Left ventricle myocardium inferior (tissue), 1 donor: ENCODE measurements around the gene PYGB. TPM values are rescaled to one million over a fixed set of nuclear protein-coding genes. Genes with fewer than 3 reads are reported as not detected.

Experiments used
- DNase-seq: peaks from one replicate; pipeline ENCODE4 v3.0.0-alpha.2; 2020
- H3K27ac ChIP-seq: fragments of 200-600 bp; replicated peaks from 2 replicates; pipeline ENCODE4 v1.8.0; 2021
- H3K27me3 ChIP-seq: fragments of 200-600 bp; 2 replicates; pipeline ENCODE4 v1.8.0; 2021; ENCODE audit warnings: low read depth
- H3K36me3 ChIP-seq: fragments of 200-600 bp; 2 replicates; pipeline ENCODE4 v1.8.0; 2021
- H3K4me1 ChIP-seq: fragments of 200-600 bp; 2 replicates; pipeline ENCODE4 v1.8.0; 2021
- H3K4me3 ChIP-seq: fragments of 200-600 bp; 2 replicates; pipeline ENCODE4 v1.8.0; 2021; ENCODE audit warnings: mild to moderate bottlenecking, moderate library complexity
- H3K9me3 ChIP-seq: fragments of 200-600 bp; replicated peaks from 2 replicates; pipeline ENCODE4 v1.8.0; 2021
- intact Hi-C: fragments of 100-400 bp; cut with micrococcal nuclease; formaldehyde crosslinking; loops from one replicate; pipeline ENCODE4 v1.11.0; 2022
- total RNA-seq: library from RNA; stranded (reverse); fragmentation: NEBNext Ultra II Directional; extraction: Animal tissue kit (Norgen Biotek cat#: 25700); gene quantifications from one replicate; pipeline ENCODE4 v1.2.1, GENCODE V29; 2021
- TF ChIP-seq, protein P1 (sequence below): fragments of 200-600 bp; IDR thresholded peaks from 2 replicates; pipeline ENCODE4 v1.8.0; 2021; ENCODE audit warnings: antibody characterized with exemption, mild to moderate bottlenecking, borderline replicate concordance
- donor health status: DM: no; HTN: yes; CAD: no; lungs with severe emphysema.

Gene PYGB
- total RNA-seq, 1 donor from 2014 or later: 218 TPM

DNA sequence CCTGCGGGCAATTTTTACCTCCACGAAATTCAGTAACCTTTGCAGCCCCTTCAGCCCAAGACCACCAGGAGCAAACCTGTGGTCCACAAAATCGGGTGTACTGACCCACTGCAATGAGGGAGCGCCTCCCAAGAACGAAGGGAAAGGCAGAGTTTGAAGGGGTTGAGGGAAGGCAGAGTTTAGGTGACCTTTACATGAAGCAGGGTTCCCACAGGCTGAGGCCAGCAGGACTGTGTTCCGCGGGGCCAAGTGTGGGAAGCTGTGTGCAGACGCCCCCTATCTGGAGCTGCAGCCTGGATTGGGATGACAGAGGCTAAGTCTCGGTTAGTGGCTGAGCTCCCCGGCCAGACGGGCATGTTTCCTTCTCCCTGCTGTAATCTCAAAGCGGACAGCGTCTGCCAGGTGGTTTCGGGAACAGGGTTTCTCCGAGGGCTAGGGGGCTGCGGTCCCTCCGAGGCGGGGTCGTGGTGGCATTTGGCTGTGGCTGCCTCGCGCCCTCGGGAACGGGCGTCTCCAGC is 826 bp upstream of the PYGB start:
- no peaks in the 10 kb centered on the region for H3K36me3 ChIP-seq
- peak; percentile 75 for DNase-seq
- peak overlapping the region; percentile 97 for H3K27ac ChIP-seq
- H3K27me3 ChIP-seq: no peaks in the 10 kb centered on the region
- intact Hi-C loops: no loop called here
- H3K4me1 ChIP-seq: peaks cover 57% of the 10 kb centered on the region
- TF ChIP-seq, protein P1, sequence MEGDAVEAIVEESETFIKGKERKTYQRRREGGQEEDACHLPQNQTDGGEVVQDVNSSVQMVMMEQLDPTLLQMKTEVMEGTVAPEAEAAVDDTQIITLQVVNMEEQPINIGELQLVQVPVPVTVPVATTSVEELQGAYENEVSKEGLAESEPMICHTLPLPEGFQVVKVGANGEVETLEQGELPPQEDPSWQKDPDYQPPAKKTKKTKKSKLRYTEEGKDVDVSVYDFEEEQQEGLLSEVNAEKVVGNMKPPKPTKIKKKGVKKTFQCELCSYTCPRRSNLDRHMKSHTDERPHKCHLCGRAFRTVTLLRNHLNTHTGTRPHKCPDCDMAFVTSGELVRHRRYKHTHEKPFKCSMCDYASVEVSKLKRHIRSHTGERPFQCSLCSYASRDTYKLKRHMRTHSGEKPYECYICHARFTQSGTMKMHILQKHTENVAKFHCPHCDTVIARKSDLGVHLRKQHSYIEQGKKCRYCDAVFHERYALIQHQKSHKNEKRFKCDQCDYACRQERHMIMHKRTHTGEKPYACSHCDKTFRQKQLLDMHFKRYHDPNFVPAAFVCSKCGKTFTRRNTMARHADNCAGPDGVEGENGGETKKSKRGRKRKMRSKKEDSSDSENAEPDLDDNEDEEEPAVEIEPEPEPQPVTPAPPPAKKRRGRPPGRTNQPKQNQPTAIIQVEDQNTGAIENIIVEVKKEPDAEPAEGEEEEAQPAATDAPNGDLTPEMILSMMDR: peak; percentile 71
- H3K9me3 ChIP-seq: peaks cover 5% of the 10 kb centered on the region
- H3K4me3 ChIP-seq: peak overlapping the region; percentile 97

DNA sequence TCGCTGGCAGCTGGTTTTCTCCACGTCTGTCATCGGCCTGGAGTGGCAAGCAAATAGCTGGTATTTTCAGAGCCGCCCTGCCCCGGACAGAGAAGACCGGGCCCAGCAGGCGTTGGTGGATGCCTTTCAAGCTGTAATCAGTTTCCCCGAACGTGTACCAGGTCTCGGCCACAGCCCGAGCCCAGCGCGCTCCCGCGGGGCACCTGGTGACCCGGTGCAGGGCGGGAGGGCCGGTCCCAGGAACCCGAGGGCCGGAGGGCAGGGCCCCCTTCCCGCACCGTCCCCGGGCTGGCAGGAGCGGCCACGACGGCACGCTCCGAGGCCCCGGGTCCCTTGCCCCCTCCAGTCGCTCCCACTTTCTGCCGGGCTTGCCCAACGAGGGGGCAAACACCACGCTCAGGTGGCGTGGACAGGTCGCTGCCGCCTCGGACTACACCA is 348 bp upstream of the PYGB start:
- intact Hi-C loops: no loop called here
- no peaks in the 10 kb centered on the region for H3K36me3 ChIP-seq
- peaks cover 5% of the 10 kb centered on the region for H3K9me3 ChIP-seq
- H3K27ac ChIP-seq: peak overlapping the region; percentile 97
- H3K4me3 ChIP-seq: peak overlapping the region; percentile 97
- H3K4me1 ChIP-seq: peaks cover 62% of the 10 kb centered on the region
- TF ChIP-seq, protein P1: no peak
- H3K27me3 ChIP-seq: no peaks in the 10 kb centered on the region
- peak; percentile 70 for DNase-seq

DNA sequence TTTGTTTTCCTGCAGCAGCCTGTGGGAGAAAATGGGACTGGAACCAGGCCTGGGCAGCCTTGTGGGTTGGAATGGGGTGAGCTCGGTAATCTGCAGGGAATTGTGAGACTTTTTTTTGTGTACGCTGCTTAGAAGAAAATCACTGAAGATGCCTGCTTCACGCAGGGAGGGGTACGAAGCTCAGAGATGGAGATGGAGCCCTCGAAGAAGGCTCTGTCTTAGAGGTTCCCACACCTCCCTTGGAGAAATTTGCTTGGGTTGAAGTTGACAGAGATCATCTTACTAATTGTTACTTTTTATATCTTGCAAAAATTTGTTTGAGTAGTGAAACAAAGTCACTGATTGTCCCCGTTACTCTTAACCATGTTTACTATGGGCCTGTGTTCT is 894 bp downstream of the PYGB start:
- peak overlapping the region; percentile 97 for H3K27ac ChIP-seq
- no peak for DNase-seq
- H3K27me3 ChIP-seq: no peaks in the 10 kb centered on the region
- intact Hi-C loops: no loop called here
- peak overlapping the region; percentile 97 for H3K4me3 ChIP-seq
- no peaks in the 10 kb centered on the region for H3K36me3 ChIP-seq
- peaks cover 74% of the 10 kb centered on the region for H3K4me1 ChIP-seq
- no peaks in the 10 kb centered on the region for H3K9me3 ChIP-seq
- TF ChIP-seq, protein P1: no peak

DNA sequence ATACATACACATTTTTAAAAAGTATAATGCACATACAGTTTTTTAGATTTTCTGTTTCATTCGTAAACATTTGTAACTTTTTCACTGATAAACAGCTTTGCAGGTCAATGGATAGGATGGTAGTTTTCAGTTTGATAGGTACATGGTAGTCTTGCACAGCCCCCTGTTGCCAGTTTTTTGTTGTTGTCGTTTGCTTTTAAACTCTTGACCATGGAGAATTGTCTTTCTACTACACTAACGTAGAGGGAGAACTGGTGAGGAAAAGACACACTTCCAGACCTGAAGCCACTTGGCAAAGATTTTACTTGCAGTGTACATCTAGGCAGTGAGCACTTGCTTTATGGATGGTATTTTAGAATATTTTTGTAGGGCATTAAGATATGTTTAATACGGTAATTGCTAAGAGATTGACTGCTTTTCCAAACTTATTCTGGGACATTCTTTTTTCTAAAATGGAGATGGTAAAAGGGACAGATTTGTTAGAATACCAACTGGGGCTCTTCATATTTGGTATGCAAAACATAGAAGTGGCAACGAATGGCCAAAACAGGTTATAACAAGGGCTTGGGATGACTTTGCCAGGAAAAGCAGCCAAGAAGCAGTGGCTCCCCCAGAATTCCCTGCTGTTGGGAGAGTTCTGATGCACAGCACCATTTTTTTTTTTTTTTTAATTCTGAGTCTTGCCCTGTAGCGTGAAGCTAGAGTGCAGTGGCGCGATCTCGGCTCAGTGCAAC is 1.5 kb downstream of the PYGB start:
- H3K36me3 ChIP-seq: no peaks in the 10 kb centered on the region
- intact Hi-C loops: no loop called here
- H3K4me1 ChIP-seq: peaks cover 77% of the 10 kb centered on the region
- H3K27ac ChIP-seq: peak overlapping the region; percentile 97
- H3K4me3 ChIP-seq: peak overlapping the region; percentile 97
- H3K27me3 ChIP-seq: no peaks in the 10 kb centered on the region
- no peak for DNase-seq
- H3K9me3 ChIP-seq: no peaks in the 10 kb centered on the region
- TF ChIP-seq, protein P1: no peak

DNA sequence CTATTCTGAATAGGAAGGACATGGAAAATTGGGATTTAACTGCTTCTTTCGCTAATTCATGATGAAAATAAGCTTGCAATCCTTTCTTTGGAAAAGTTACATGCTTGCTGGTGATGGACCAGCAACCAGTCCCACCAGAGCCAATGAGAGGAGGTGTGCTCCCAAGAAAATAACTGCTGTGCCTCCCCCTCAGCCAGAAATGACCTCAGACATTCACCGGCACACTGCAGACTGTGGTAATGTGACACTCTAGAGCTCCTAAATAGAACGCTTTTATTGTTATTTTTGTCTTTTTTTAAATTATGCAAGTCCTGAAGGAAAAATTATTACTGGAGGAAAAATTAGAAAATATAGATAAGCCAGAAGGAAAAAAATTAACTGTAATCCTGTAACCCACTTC is 2.6 kb downstream of the PYGB start:
- no peaks in the 10 kb centered on the region for H3K9me3 ChIP-seq
- no peaks in the 10 kb centered on the region for H3K27me3 ChIP-seq
- H3K27ac ChIP-seq: peak overlapping the region; percentile 97
- TF ChIP-seq, protein P1: no peak
- no peak for DNase-seq
- peaks cover 86% of the 10 kb centered on the region for H3K4me1 ChIP-seq
- peaks cover 5% of the 10 kb centered on the region for H3K36me3 ChIP-seq
- H3K4me3 ChIP-seq: peak overlapping the region; percentile 97
- intact Hi-C loops: no loop called here
